Caco-2 (cell line): ENCODE measurements around the gene PCMTD2. TPM values are rescaled to one million over a fixed set of nuclear protein-coding genes. Genes with fewer than 3 reads are reported as not detected.
"Not testable (repeated sequence)": the region's sequence is repeated elsewhere in the genome, so short reads cannot be mapped to it uniquely, and the experiment has no call there.

Source experiments
- BruUV-seq: library from RNA; stranded (reverse); fragments of 400-500 nt; replicated peaks from 2 replicates; lab custom pipeline; 2021; lab: Mats Ljungman, UMichigan
- CTCF ChIA-PET: fragments of 300-600 bp; sonication (Branson Sonifier 250); formaldehyde crosslinking; loops from one replicate; lab custom pipeline; 2022; ENCODE audit warnings: antibody characterized with exemption; lab: Charles Lee
- POLR2A ChIA-PET: fragments of 300-600 bp; sonication (Branson Sonifier 250); formaldehyde crosslinking; loops from one replicate; lab custom pipeline; 2022; ENCODE audit warnings: antibody characterized with exemption; lab: Charles Lee
- DNase-seq, 2 experiments: peaks; one replicate each; pipeline versions ENCODE4 v3.0.0 to v3.0.0-alpha.2; 2020 to 2022
- H3K27me3 ChIP-seq: replicated peaks from 2 replicates; pipeline ENCODE4 v1.6.0; 2011; ENCODE audit warnings: low read length; ENCODE audit not compliant: control insufficient read depth, insufficient read depth
- H3K36me3 ChIP-seq: 2 replicates; pipeline ENCODE4 v1.5.1; 2011; ENCODE audit warnings: low read length; ENCODE audit not compliant: control insufficient read depth, insufficient read depth
- H3K4me1 ChIP-seq: fragments of 250-450 bp; sonication (Bioruptor Pico); 2 replicates; pipeline ENCODE4 v1.5.1; 2020; ENCODE audit warnings: mild to moderate bottlenecking
- H3K4me3 ChIP-seq: 2 replicates; pipeline ENCODE4 v1.5.1; 2011; ENCODE audit warnings: low read depth, mild to moderate bottlenecking, control low read depth, low read length
- H3K9me3 ChIP-seq: fragments of 250-450 bp; sonication (Bioruptor Pico); 2 replicates; pipeline ENCODE4 v1.5.1; 2020; ENCODE audit warnings: mild to moderate bottlenecking, moderate library complexity
- H3K27ac Mint-ChIP-seq: one replicate; pipeline ENCODE4 v1.8.0; 2022; ENCODE audit warnings: mixed read lengths; ENCODE audit not compliant: unreplicated experiment
- H3K27me3 Mint-ChIP-seq: one replicate; pipeline ENCODE4 v1.8.0; 2022; ENCODE audit warnings: mixed read lengths; ENCODE audit not compliant: insufficient read depth, unreplicated experiment
- H3K36me3 Mint-ChIP-seq: one replicate; pipeline ENCODE4 v1.8.0; 2022; ENCODE audit warnings: mild to moderate bottlenecking, mixed read lengths; ENCODE audit not compliant: insufficient read depth, unreplicated experiment
- H3K4me1 Mint-ChIP-seq: one replicate; pipeline ENCODE4 v1.8.0; 2022; ENCODE audit warnings: low read depth, mixed read lengths; ENCODE audit not compliant: unreplicated experiment
- H3K4me3 Mint-ChIP-seq: one replicate; pipeline ENCODE4 v1.8.0; 2022; ENCODE audit warnings: mild to moderate bottlenecking, moderate library complexity, mixed read lengths; ENCODE audit not compliant: unreplicated experiment
- H3K9me3 Mint-ChIP-seq: one replicate; pipeline ENCODE4 v1.8.0; 2022; ENCODE audit warnings: mixed read lengths; ENCODE audit not compliant: unreplicated experiment
- CTCF ChIP-seq, 2 experiments: fragments of 200-600 bp in 1 of 2; IDR thresholded peaks; 1 replicate in 1 of 2; 2 replicates in 1 of 2; pipeline versions ENCODE4 v1.5.1 to v1.8.0; 2011 to 2022; ENCODE audit warnings: antibody characterized with exemption in 1 of 2, control low read depth in 1 of 2, inconsistent platforms in 1 of 2, low read depth in 1 of 2, low read length in 1 of 2, mild to moderate bottlenecking in 1 of 2, moderate library complexity in 1 of 2; ENCODE audit not compliant: insufficient read depth in 1 of 2, severe bottlenecking in 1 of 2, unreplicated experiment in 1 of 2
- intact Hi-C: fragments of 100-400 bp; cut with micrococcal nuclease; formaldehyde crosslinking; loops from one replicate; pipeline ENCODE4 v1.10.0; 2022; ENCODE audit not compliant: unreplicated experiment
- total RNA-seq: library from RNA; stranded (reverse); gene quantifications from 2 replicates; pipeline ENCODE4 v1.2.3, GENCODE V29; 2022

Gene PCMTD2
- total RNA-seq, 1 experiment from 2014 or later = 101 TPM

- no peak for DNase-seq
- POLR2A ChIA-PET = no interaction called here
Measured at GRCh38 chr20:64233725-64234124, 21.8 kb upstream of the PCMTD2 start.

GRCh38 chr20:64234291-64234791 is 21.2 kb upstream of the PCMTD2 start:
- Histone ChIP-seq H3K4me3 (no peak overlapping the region), H3K36me3 (no peaks in the 10 kb centered on the region), H3K9me3 (peaks cover 10% of the 10 kb centered on the region), H3K27me3 (no peaks in the 10 kb centered on the region), H3K4me1 (peaks cover 8% of the 10 kb centered on the region; the same call in 1 of the 2 replicates)
- no peak for DNase-seq
- ChIA-PET CTCF (no interaction called here), POLR2A (no interaction called here)
- H3K9me3 Mint-ChIP-seq = peaks cover 17% of the 10 kb centered on the region
- no TSS peak for BruUV-seq
- no peaks in the 10 kb centered on the region for H3K36me3 Mint-ChIP-seq
- intact Hi-C loops = no loop called here
- no peaks in the 10 kb centered on the region for H3K27me3 Mint-ChIP-seq
- TF ChIP-seq CTCF (IDR thresholded peaks at IDR 0.05; ENCODE audit: insufficient read depth in 1 of 2, low read depth in 1 of 2, low read length in 1 of 2, severe bottlenecking in 1 of 2, unreplicated experiment in 1 of 2) = no peak
- H3K4me1 Mint-ChIP-seq = no peaks in the 10 kb centered on the region
- no peak overlapping the region for H3K27ac Mint-ChIP-seq
- H3K4me3 Mint-ChIP-seq = no peak overlapping the region

More at GRCh38 chr20:64233725-64234124, 21.8 kb upstream of the PCMTD2 start:
- CTCF ChIA-PET = no interaction called here
- intact Hi-C loops = no loop called here
- no peaks in the 10 kb centered on the region for H3K36me3 ChIP-seq
- no TSS peak for BruUV-seq
- H3K4me3 Mint-ChIP-seq = no peak overlapping the region
- no peaks in the 10 kb centered on the region for H3K4me1 Mint-ChIP-seq
- no peak overlapping the region for H3K4me3 ChIP-seq
- peaks cover 10% of the 10 kb centered on the region for H3K9me3 ChIP-seq
- no peaks in the 10 kb centered on the region for H3K27me3 Mint-ChIP-seq
- H3K27ac Mint-ChIP-seq = no peak overlapping the region
- TF ChIP-seq CTCF (IDR thresholded peaks at IDR 0.05; ENCODE audit: insufficient read depth in 1 of 2, low read depth in 1 of 2, low read length in 1 of 2, severe bottlenecking in 1 of 2, unreplicated experiment in 1 of 2) = no peak
- H3K36me3 Mint-ChIP-seq = no peaks in the 10 kb centered on the region
- peaks cover 17% of the 10 kb centered on the region for H3K9me3 Mint-ChIP-seq
- H3K27me3 ChIP-seq = no peaks in the 10 kb centered on the region
- peaks cover 8% of the 10 kb centered on the region; the same call in 1 of the 2 replicates for H3K4me1 ChIP-seq

GRCh38 chr20:64234921-64235565 is 20.5 kb upstream of the PCMTD2 start:
- DNase-seq, CTCF ChIA-PET, POLR2A ChIA-PET, H3K4me1 ChIP-seq, intact Hi-C loops, H3K27me3 ChIP-seq, H3K36me3 Mint-ChIP-seq, H3K4me3 Mint-ChIP-seq, H3K36me3 ChIP-seq, H3K4me3 ChIP-seq, H3K9me3 ChIP-seq, H3K27ac Mint-ChIP-seq, BruUV-seq, H3K4me1 Mint-ChIP-seq, H3K27me3 Mint-ChIP-seq: not testable (repeated sequence)
- peaks cover 17% of the 10 kb centered on the region for H3K9me3 Mint-ChIP-seq
